ENCODE measurements around the gene DPH3. TPM values are rescaled to one million over a fixed set of nuclear protein-coding genes. Genes with fewer than 3 reads are reported as not detected.

The DPH3 gene
- total RNA-seq, 2 experiments from 2014 or later: 7.3 to 19.0 TPM

DNA sequence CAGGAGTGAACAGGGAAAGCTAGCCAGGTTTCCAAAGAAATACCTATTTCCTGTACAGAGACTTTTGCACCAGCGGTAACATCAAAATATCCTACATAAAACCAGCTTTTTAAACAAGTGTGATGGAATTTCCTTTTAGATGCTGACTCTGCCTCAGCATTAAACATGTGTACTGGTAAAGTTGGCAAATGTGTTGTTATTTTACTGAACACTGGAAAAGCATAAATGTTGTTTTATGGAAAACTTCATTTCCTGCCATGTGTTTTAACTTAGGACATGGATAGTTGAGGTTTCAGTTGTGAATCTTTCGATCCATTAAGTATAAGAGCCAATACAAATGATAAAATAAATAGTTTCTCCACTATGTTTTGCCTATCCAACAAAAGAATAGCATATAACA, 15.9 kb upstream of the DPH3 start:
- POLR2A ChIA-PET: interaction anchor here (0.7 kb wide), 1 partner anchor 12 kb away, joined by 3 read pairs; no protein-coding TSS in a partner anchor
- no peak overlapping the region for H2AFZ ChIP-seq (ENCODE audit: low read length)
- H3K4me2 ChIP-seq (ENCODE audit: low read length): no peak overlapping the region
- H3K36me3 ChIP-seq (ENCODE audit: insufficient read depth, low read length): peaks cover 46% of the 10 kb centered on the region
- no peaks in the 10 kb centered on the region for H3K9me3 ChIP-seq (ENCODE audit: low read length)
- TF ChIP-seq EZH2phosphoT487 (IDR thresholded peaks at IDR 0.05; ENCODE audit: borderline replicate concordance, low read depth, low read length): no peak
- TF ChIP-seq, protein P1, sequence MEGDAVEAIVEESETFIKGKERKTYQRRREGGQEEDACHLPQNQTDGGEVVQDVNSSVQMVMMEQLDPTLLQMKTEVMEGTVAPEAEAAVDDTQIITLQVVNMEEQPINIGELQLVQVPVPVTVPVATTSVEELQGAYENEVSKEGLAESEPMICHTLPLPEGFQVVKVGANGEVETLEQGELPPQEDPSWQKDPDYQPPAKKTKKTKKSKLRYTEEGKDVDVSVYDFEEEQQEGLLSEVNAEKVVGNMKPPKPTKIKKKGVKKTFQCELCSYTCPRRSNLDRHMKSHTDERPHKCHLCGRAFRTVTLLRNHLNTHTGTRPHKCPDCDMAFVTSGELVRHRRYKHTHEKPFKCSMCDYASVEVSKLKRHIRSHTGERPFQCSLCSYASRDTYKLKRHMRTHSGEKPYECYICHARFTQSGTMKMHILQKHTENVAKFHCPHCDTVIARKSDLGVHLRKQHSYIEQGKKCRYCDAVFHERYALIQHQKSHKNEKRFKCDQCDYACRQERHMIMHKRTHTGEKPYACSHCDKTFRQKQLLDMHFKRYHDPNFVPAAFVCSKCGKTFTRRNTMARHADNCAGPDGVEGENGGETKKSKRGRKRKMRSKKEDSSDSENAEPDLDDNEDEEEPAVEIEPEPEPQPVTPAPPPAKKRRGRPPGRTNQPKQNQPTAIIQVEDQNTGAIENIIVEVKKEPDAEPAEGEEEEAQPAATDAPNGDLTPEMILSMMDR (conservative IDR thresholded peaks at IDR 0.05; ENCODE audit: low read length): no peak
- H3K9me2 ChIP-seq (ENCODE audit: insufficient read depth, low read length): no peaks in the 10 kb centered on the region
- no peak overlapping the region for H3K4me3 ChIP-seq (ENCODE audit: low read depth, low read length, poor library complexity, severe bottlenecking)
- H3K79me2 ChIP-seq (ENCODE audit: insufficient read depth, low read depth, low read length): no peaks in the 10 kb centered on the region
- no peaks in the 10 kb centered on the region for H4K20me1 ChIP-seq (ENCODE audit: insufficient read depth, low read length)
- DNase-seq (ENCODE audit: low spot score): no peak
- no peak overlapping the region for H3K27ac ChIP-seq (ENCODE audit: low read depth, low read length, poor library complexity, severe bottlenecking)
- no peaks in the 10 kb centered on the region for H3K4me1 ChIP-seq (ENCODE audit: insufficient read depth, low read length, poor library complexity, severe bottlenecking)
- CTCF ChIA-PET (ENCODE audit: unreplicated experiment): interaction anchor here (1.0 kb wide), 1 partner anchor 11 kb away, joined by 3 read pairs; no protein-coding TSS in a partner anchor
- intact Hi-C loops (cut with micrococcal nuclease; ENCODE audit: unreplicated experiment): no loop called here
- BruUV-seq (replicated peaks): no TSS peak

DNA sequence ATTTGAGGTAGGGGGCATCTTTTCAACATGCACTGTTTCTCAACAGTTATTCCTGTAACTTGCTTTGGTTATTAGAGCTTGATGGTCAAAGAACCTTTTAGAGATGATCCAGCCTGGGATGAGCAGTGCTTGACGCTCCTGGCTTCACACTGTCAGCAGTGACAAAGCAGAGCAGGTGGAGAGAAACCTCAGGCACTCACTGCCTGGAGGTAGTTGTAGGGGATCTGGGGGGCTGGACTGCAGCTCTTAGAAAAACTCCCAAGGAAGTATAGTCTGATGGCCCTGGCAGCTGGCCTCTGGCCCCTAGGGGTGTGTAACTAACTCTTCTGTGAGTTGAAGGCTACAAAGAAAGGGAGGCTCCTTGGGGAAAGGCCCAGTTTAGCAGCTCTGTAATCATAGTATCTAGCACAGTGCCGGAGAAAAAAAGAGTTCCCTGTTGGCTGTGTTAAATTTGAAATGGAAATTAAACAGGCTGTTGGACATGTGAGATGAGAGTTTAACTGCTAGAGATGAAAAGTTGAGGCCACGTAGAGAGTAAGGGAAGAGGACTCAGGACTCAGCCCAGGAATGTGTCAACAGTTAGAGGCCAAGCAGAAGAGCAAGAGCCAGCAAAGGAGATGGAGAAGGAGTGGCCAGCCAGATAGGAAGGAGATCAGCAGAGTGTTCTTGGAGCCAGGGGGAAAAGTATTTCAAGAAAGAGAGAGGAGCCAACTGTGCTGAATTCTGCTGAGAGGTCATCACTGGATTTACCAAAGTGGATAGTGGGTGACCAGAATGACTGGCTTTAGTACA, 14.5 kb upstream of the DPH3 start:
- H3K9me3 ChIP-seq (ENCODE audit: low read length): no peaks in the 10 kb centered on the region
- H3K79me2 ChIP-seq (ENCODE audit: insufficient read depth, low read depth, low read length): no peaks in the 10 kb centered on the region
- CTCF ChIA-PET (ENCODE audit: unreplicated experiment): interaction anchor here (0.6 to 1.0 kb wide), 2 partner anchors 9 to 13 kb away, joined by 3 read pairs; no protein-coding TSS in a partner anchor
- no peak for TF ChIP-seq EZH2phosphoT487 (IDR thresholded peaks at IDR 0.05; ENCODE audit: borderline replicate concordance, low read depth, low read length)
- TF ChIP-seq, protein P1 (conservative IDR thresholded peaks at IDR 0.05; ENCODE audit: low read length): no peak
- POLR2A ChIA-PET: interaction anchor here (0.6 to 1.3 kb wide), 2 partner anchors 13 to 698 kb away, joined by 3 to 4 read pairs; no protein-coding TSS in a partner anchor
- no peak overlapping the region for H3K4me2 ChIP-seq (ENCODE audit: low read length)
- no peak overlapping the region for H2AFZ ChIP-seq (ENCODE audit: low read length)
- no peak overlapping the region for H3K27ac ChIP-seq (ENCODE audit: low read depth, low read length, poor library complexity, severe bottlenecking)
- intact Hi-C loops (cut with micrococcal nuclease; ENCODE audit: unreplicated experiment): no loop called here
- H3K4me3 ChIP-seq (ENCODE audit: low read depth, low read length, poor library complexity, severe bottlenecking): no peak overlapping the region
- peaks cover 58% of the 10 kb centered on the region for H3K36me3 ChIP-seq (ENCODE audit: insufficient read depth, low read length)
- no peak for DNase-seq (ENCODE audit: low spot score)
- no TSS peak for BruUV-seq (replicated peaks)
- no peaks in the 10 kb centered on the region for H3K4me1 ChIP-seq (ENCODE audit: insufficient read depth, low read length, poor library complexity, severe bottlenecking)
- no peaks in the 10 kb centered on the region for H3K9me2 ChIP-seq (ENCODE audit: insufficient read depth, low read length)
- no peaks in the 10 kb centered on the region for H4K20me1 ChIP-seq (ENCODE audit: insufficient read depth, low read length)

DNA sequence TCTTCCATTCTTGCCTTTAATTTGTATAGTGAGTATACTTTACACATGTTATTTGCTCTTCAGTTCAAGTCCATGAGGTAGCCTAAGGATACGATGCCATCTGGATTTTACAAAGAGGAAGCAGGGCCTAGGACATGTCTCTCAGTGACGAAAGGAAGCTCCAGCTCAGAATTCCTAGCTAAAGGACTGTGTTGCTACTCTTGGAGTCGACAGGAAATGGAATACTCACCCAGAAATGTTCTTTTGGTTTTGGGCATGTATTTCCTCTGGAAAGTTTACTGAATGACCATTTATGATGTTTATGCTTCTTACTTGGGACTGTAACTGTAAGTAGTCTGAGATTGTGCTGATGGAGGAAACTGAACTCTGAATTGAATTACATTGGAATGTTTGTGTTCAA, 12.7 kb upstream of the DPH3 start:
- H3K4me2 ChIP-seq (ENCODE audit: low read length): no peak overlapping the region
- POLR2A ChIA-PET: no interaction called here

More for the DNA sequence above, 12.7 kb upstream of the DPH3 start:
- TF ChIP-seq EZH2phosphoT487 (IDR thresholded peaks at IDR 0.05; ENCODE audit: borderline replicate concordance, low read depth, low read length): no peak
- TF ChIP-seq, protein P1 (conservative IDR thresholded peaks at IDR 0.05; ENCODE audit: low read length): no peak
- DNase-seq (ENCODE audit: low spot score): no peak
- Histone ChIP-seq H2AFZ (ENCODE audit: low read length) (no peak overlapping the region), H3K27ac (ENCODE audit: low read depth, low read length, poor library complexity, severe bottlenecking) (no peak overlapping the region), H3K4me3 (ENCODE audit: low read depth, low read length, poor library complexity, severe bottlenecking) (no peak overlapping the region), H3K79me2 (ENCODE audit: insufficient read depth, low read depth, low read length) (no peaks in the 10 kb centered on the region), H4K20me1 (ENCODE audit: insufficient read depth, low read length) (no peaks in the 10 kb centered on the region), H3K9me2 (ENCODE audit: insufficient read depth, low read length) (no peaks in the 10 kb centered on the region), H3K9me3 (ENCODE audit: low read length) (no peaks in the 10 kb centered on the region), H3K4me1 (ENCODE audit: insufficient read depth, low read length, poor library complexity, severe bottlenecking) (no peaks in the 10 kb centered on the region), H3K36me3 (ENCODE audit: insufficient read depth, low read length) (peaks cover 60% of the 10 kb centered on the region)
- BruUV-seq (replicated peaks): no TSS peak
- intact Hi-C loops (cut with micrococcal nuclease; ENCODE audit: unreplicated experiment): no loop called here
- CTCF ChIA-PET (ENCODE audit: unreplicated experiment): no interaction called here

Measured in OCI-LY7 (cell line).